ENCODE measurements around the gene DCBLD2. TPM values are rescaled to one million over a fixed set of nuclear protein-coding genes. Genes with fewer than 3 reads are reported as not detected.

The DCBLD2 gene
- total RNA-seq, 1 experiment from 2014 or later = 48.0 TPM

- Histone ChIP-seq H3K27me3 (ENCODE audit: insufficient read depth, low read length) (no peaks in the 10 kb centered on the region), H3K27ac (ENCODE audit: insufficient read length, low read depth, low read length) (no peak overlapping the region), H3K23me2 (ENCODE audit: insufficient read length, low read depth, low read length, poor library complexity, severe bottlenecking) (no peaks in the 10 kb centered on the region), H4K20me1 (ENCODE audit: control insufficient read depth, insufficient read depth, insufficient read length) (no peaks in the 10 kb centered on the region), H3K23ac (ENCODE audit: insufficient read length, low read depth, low read length) (no peak overlapping the region), H2BK120ac (ENCODE audit: low read depth, low read length, poor library complexity, severe bottlenecking) (no peak overlapping the region), H4K8ac (replicated peaks; ENCODE audit: insufficient read length, low read depth, low read length) (no peak overlapping the region), H3K4me1 (ENCODE audit: insufficient read depth, low read length) (no peaks in the 10 kb centered on the region; the same call in 1 of the 2 replicates), H3K4ac (ENCODE audit: low read depth, low read length) (no peak overlapping the region), H3K4me2 (ENCODE audit: insufficient read depth, insufficient read length, low read length) (no peak overlapping the region), H3K9me3 (ENCODE audit: control insufficient read depth, low read depth, low read length) (no peaks in the 10 kb centered on the region), H2BK15ac (ENCODE audit: low read depth, low read length) (no peak overlapping the region), H3K79me1 (ENCODE audit: insufficient read depth, low read depth, low read length, poor library complexity, severe bottlenecking) (no peaks in the 10 kb centered on the region), H2BK12ac (ENCODE audit: insufficient read length, low read depth, low read length) (no peak overlapping the region), H4K5ac (ENCODE audit: insufficient read length, low read depth, low read length) (no peak overlapping the region), H3K56ac (ENCODE audit: insufficient read length, low read depth, low read length) (no peak overlapping the region), H2AK5ac (ENCODE audit: insufficient read length, low read length) (no peak overlapping the region), H3K14ac (ENCODE audit: insufficient read depth, low read length) (no peak overlapping the region), H3K79me2 (ENCODE audit: insufficient read depth, low read length) (no peaks in the 10 kb centered on the region), H3K18ac (ENCODE audit: insufficient read length, low read depth, low read length) (no peak overlapping the region), H2BK5ac (ENCODE audit: insufficient read length, low read length) (no peak overlapping the region), H3K9ac (ENCODE audit: extremely low read depth, insufficient read length, low read length) (no peak overlapping the region), H2BK20ac (ENCODE audit: low read depth, low read length, poor library complexity, severe bottlenecking) (no peak overlapping the region), H2AFZ (ENCODE audit: low read length) (no peak overlapping the region), H4K91ac (ENCODE audit: insufficient read length, low read depth, low read length) (no peak overlapping the region), H3T11ph (ENCODE audit: low read length) (no peak overlapping the region)
- no peaks in the 10 kb centered on the region for H3K4me1 Mint-ChIP-seq
- WGBS (ENCODE audit: extremely low coverage, insufficient read length, low lambda C conversion rate) = no CpG with 5 or more reads among the region's 2 CpGs
- TF ChIP-seq, protein P1, sequence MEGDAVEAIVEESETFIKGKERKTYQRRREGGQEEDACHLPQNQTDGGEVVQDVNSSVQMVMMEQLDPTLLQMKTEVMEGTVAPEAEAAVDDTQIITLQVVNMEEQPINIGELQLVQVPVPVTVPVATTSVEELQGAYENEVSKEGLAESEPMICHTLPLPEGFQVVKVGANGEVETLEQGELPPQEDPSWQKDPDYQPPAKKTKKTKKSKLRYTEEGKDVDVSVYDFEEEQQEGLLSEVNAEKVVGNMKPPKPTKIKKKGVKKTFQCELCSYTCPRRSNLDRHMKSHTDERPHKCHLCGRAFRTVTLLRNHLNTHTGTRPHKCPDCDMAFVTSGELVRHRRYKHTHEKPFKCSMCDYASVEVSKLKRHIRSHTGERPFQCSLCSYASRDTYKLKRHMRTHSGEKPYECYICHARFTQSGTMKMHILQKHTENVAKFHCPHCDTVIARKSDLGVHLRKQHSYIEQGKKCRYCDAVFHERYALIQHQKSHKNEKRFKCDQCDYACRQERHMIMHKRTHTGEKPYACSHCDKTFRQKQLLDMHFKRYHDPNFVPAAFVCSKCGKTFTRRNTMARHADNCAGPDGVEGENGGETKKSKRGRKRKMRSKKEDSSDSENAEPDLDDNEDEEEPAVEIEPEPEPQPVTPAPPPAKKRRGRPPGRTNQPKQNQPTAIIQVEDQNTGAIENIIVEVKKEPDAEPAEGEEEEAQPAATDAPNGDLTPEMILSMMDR (conservative IDR thresholded peaks at IDR 0.05) = no peak
- no peak for DNase-seq
- H3K4me3 Mint-ChIP-seq = no peak overlapping the region
- no peaks in the 10 kb centered on the region for H3K27me3 Mint-ChIP-seq (ENCODE audit: low read depth)
- H3K36me3 Mint-ChIP-seq (ENCODE audit: insufficient read depth in 1 of 3, low read depth in 3 of 3) = no peaks in the 10 kb centered on the region; a peak in 1 of 7 replicates
- no peak overlapping the region for H3K27ac Mint-ChIP-seq
- no peaks in the 10 kb centered on the region for H3K9me3 Mint-ChIP-seq
Observed at GRCh38 chr3:98777286-98777685, 124.2 kb downstream of the DCBLD2 start.
